CD14-positive monocyte (primary cell): ENCODE data around the gene MEGF8. TPM values are rescaled to one million over a fixed set of nuclear protein-coding genes. Genes with fewer than 3 reads are reported as not detected.
A peak's percentile ranks its signal among the peaks of the same experiment; 100 is the strongest.

ENCODE experiments used
- DNase-seq, 3 donors: peaks; one replicate each; pipeline ENCODE4 v3.0.0-alpha.2; 2011 to 2022
- H2AFZ ChIP-seq: 2 replicates; pipeline ENCODE4 v1.6.0; 2012; ENCODE audit warnings: mild to moderate bottlenecking, low read depth, low read length, inconsistent platforms; ENCODE audit not compliant: insufficient read depth, poor library complexity, severe bottlenecking
- H3K27ac ChIP-seq, 2 donors: 1 replicate in 1 of 2; 2 replicates in 1 of 2; pipeline ENCODE4 v1.5.1; 2012 to 2013; ENCODE audit warnings: low read length in 2 of 2, control low read depth in 1 of 2, inconsistent platforms in 1 of 2, low read depth in 1 of 2, mild to moderate bottlenecking in 1 of 2
- H3K27me3 ChIP-seq, 2 donors: one replicate each; pipeline versions ENCODE4 v1.6.0 to v1.6.1; 2011 to 2013; ENCODE audit warnings: low read length in 2 of 2; ENCODE audit not compliant: control insufficient read depth in 2 of 2, insufficient read depth in 2 of 2
- H3K36me3 ChIP-seq, 2 donors: replicated peaks in 1 of 2; 1 replicate in 1 of 2; 2 replicates in 1 of 2; pipeline versions ENCODE4 v1.5.1 to v1.6.1; 2012 to 2013; ENCODE audit warnings: low read length in 2 of 2, control low read depth in 1 of 2, inconsistent platforms in 1 of 2, mild to moderate bottlenecking in 1 of 2; ENCODE audit not compliant: insufficient read depth in 2 of 2, control insufficient read depth in 1 of 2
- H3K4me1 ChIP-seq, 2 donors: 1 replicate in 1 of 2; 2 replicates in 1 of 2; pipeline versions ENCODE4 v1.5.1 to v1.6.1; 2012 to 2013; ENCODE audit warnings: low read length in 2 of 2, control low read depth in 1 of 2, inconsistent platforms in 1 of 2, mild to moderate bottlenecking in 1 of 2, moderate library complexity in 1 of 2; ENCODE audit not compliant: insufficient read depth in 2 of 2, control insufficient read depth in 1 of 2
- H3K4me2 ChIP-seq: replicated peaks from 2 replicates; pipeline ENCODE3; 2012; ENCODE audit warnings: low read length, moderate library complexity, mild to moderate bottlenecking; ENCODE audit not compliant: poor library complexity, severe bottlenecking; ENCODE audit errors: extremely low read depth
- H3K4me3 ChIP-seq, 3 experiments: fragments of 200-600 bp in 1 of 3; sonication (generic) in 1 of 3; replicated peaks in 1 of 3; 1 replicate in 2 of 3; 2 replicates in 1 of 3; pipeline ENCODE4 v1.5.1; 2011 to 2013; ENCODE audit warnings: low read length in 3 of 3, mild to moderate bottlenecking in 3 of 3, control low read depth in 2 of 3, low read depth in 2 of 3, inconsistent platforms in 1 of 3, moderate library complexity in 1 of 3
- H3K79me2 ChIP-seq: 2 replicates; pipeline ENCODE4 v1.6.0; 2012; ENCODE audit warnings: mild to moderate bottlenecking, control low read depth, inconsistent platforms, low read length, moderate library complexity; ENCODE audit not compliant: insufficient read depth
- H3K9ac ChIP-seq: 2 replicates; pipeline ENCODE4 v1.6.0; 2017; ENCODE audit warnings: low read length, mild to moderate bottlenecking; ENCODE audit not compliant: insufficient read depth, poor library complexity, severe bottlenecking
- H3K9me3 ChIP-seq, 2 donors: replicated peaks in 1 of 2; 1 replicate in 1 of 2; 2 replicates in 1 of 2; pipeline versions ENCODE4 v1.5.1 to v1.6.1; 2012 to 2013; ENCODE audit warnings: low read length in 2 of 2, control low read depth in 1 of 2; ENCODE audit not compliant: control insufficient read depth in 1 of 2, insufficient read depth in 1 of 2
- H4K20me1 ChIP-seq: 2 replicates; pipeline ENCODE4 v1.6.0; 2012; ENCODE audit warnings: mild to moderate bottlenecking, low read length, control low read depth, moderate library complexity; ENCODE audit not compliant: insufficient read depth
- H3K27ac Mint-ChIP-seq, 7 donors: one replicate each; pipeline ENCODE4 v1.8.0; 2020; ENCODE audit warnings: mild to moderate bottlenecking in 7 of 7, mixed read lengths in 7 of 7, moderate library complexity in 6 of 7, inconsistent platforms in 2 of 7
- H3K27me3 Mint-ChIP-seq, 3 donors: one replicate each; pipeline ENCODE4 v1.8.0; 2021 to 2022; ENCODE audit warnings: low read depth in 3 of 3, mild to moderate bottlenecking in 3 of 3, mixed read lengths in 3 of 3, moderate library complexity in 3 of 3, inconsistent platforms in 1 of 3
- H3K36me3 Mint-ChIP-seq, 2 donors: one replicate each; pipeline ENCODE4 v1.8.0; 2020; ENCODE audit warnings: mixed read lengths in 2 of 2, inconsistent platforms in 1 of 2, mild to moderate bottlenecking in 1 of 2
- H3K4me1 Mint-ChIP-seq: one replicate; pipeline ENCODE4 v1.8.0; 2020; ENCODE audit warnings: mild to moderate bottlenecking, mixed read lengths
- H3K4me3 Mint-ChIP-seq, 2 donors: one replicate each; pipeline ENCODE4 v1.8.0; 2020; ENCODE audit warnings: mild to moderate bottlenecking in 2 of 2, mixed read lengths in 2 of 2, moderate library complexity in 1 of 2
- H3K9me3 Mint-ChIP-seq, 7 donors: one replicate each; pipeline ENCODE4 v1.8.0; 2020 to 2022; ENCODE audit warnings: mixed read lengths in 7 of 7, mild to moderate bottlenecking in 6 of 7, moderate library complexity in 6 of 7, inconsistent platforms in 2 of 7
- CTCF ChIP-seq: fragments of 200-600 bp; IDR thresholded peaks from one replicate; pipeline ENCODE4 v1.8.0; 2022; ENCODE audit warnings: antibody characterized with exemption, mild to moderate bottlenecking
- WGBS: methylation state at CpG from one replicate; pipeline ENCODE4 v1.1.5; 2013; ENCODE audit warnings: missing lambda C conversion rate; ENCODE audit not compliant: insufficient coverage; 5-methylcytosine and 5-hydroxymethylcytosine counted together
- intact Hi-C, 2 donors: fragments of 100-400 bp; cut with micrococcal nuclease; formaldehyde crosslinking; loops; one replicate each; pipeline versions ENCODE4 v1.15.0 to v1.15.1; 2023
- polyA plus RNA-seq, 3 donors: library from polyadenylated mRNA; depleted of rRNA in 1 of 3; unstranded in 2 of 3; stranded (reverse) in 1 of 3; fragments of 300-500 nt in 2 of 3; fragments of >200 nt in 1 of 3; fragmentation: Illumina TruSeq in 2 of 3; gene quantifications; 1 replicate in 2 of 3; 2 replicates in 1 of 3; pipeline ENCODE4 v1.2.3, GENCODE V29; 2012 to 2021

The MEGF8 gene
- polyA plus RNA-seq, 3 donors: 0.15 to 2.7 (median 0.27) TPM

- peak overlapping the region; percentile 90 for H3K4me2 ChIP-seq
- intact Hi-C loops: loop anchor here (5.0 to 10.0 kb wide), 6 partner anchors 32 to 152 kb away; partner anchors contain the start of genes GSK3A (in 2 of the 2) and POU2F2 (in 2 of the 2)
- Mint-ChIP-seq H3K4me1 (peaks cover 35% of the 10 kb centered on the region), H3K27ac (peak overlapping the region; percentile 88 to 98 (median 91)), H3K9me3 (no peaks in the 10 kb centered on the region), H3K27me3 (peaks cover 0 to 5% (median 2%) of the 10 kb centered on the region in 3 donors), H3K4me3 (peak overlapping the region; percentile 93 to 95), H3K36me3 (peaks cover 24 to 29% of the 10 kb centered on the region in 2 donors)
- H2AFZ ChIP-seq: no peak overlapping the region
- H3K4me3 ChIP-seq: peak overlapping the region; percentile 50 to 88 (median 54)
- no peak for TF ChIP-seq CTCF
- H3K36me3 ChIP-seq: peaks cover 24 to 27% of the 10 kb centered on the region in 2 donors
- peak overlapping the region; percentile 74 to 79 for H3K27ac ChIP-seq
- H3K9ac ChIP-seq: peak overlapping the region; percentile 72
- peaks cover 61% of the 10 kb centered on the region for H4K20me1 ChIP-seq
- H3K9me3 ChIP-seq: no peaks in the 10 kb centered on the region
- peaks cover 55% of the 10 kb centered on the region for H3K79me2 ChIP-seq
- WGBS: under 1% methylated on average over 39 of the region's 41 CpGs
- peaks cover 56 to 76% of the 10 kb centered on the region in 2 donors for H3K4me1 ChIP-seq
- DNase-seq: peak in 1 of 3 donors; percentile 22
- H3K27me3 ChIP-seq: no peaks in the 10 kb centered on the region
Measured at GRCh38 chr19:42284591-42285341, 40.7 kb upstream of the MEGF8 start.

GRCh38 chr19:42285541-42285941, 39.9 kb upstream of the MEGF8 start:
- peak overlapping the region; percentile 93 to 95 for H3K4me3 Mint-ChIP-seq
- H3K27ac ChIP-seq: peak overlapping the region; percentile 74 to 79
- no peaks in the 10 kb centered on the region for H3K27me3 ChIP-seq
- peak in 2 of 3 donors; percentile 40 to 65 for DNase-seq
- TF ChIP-seq CTCF: no peak
- H3K9ac ChIP-seq: peak overlapping the region; percentile 72
- H3K4me1 ChIP-seq: peaks cover 55 to 68% of the 10 kb centered on the region in 2 donors
- H3K79me2 ChIP-seq: peaks cover 47% of the 10 kb centered on the region
- H3K9me3 Mint-ChIP-seq: no peaks in the 10 kb centered on the region
- peaks cover 0 to 5% (median 2%) of the 10 kb centered on the region in 3 donors for H3K27me3 Mint-ChIP-seq
- H2AFZ ChIP-seq: no peak overlapping the region
- intact Hi-C loops: loop anchor here in 1 of 2 donors (5.0 to 10.0 kb wide), 3 partner anchors 33 to 151 kb away; partner anchors contain the start of gene POU2F2
- H3K36me3 Mint-ChIP-seq: peaks cover 29 to 37% of the 10 kb centered on the region in 2 donors
- H4K20me1 ChIP-seq: peaks cover 69% of the 10 kb centered on the region
- peak overlapping the region; percentile 50 to 88 (median 54) for H3K4me3 ChIP-seq
- no peaks in the 10 kb centered on the region for H3K9me3 ChIP-seq
- peak overlapping the region; percentile 88 to 98 (median 93) for H3K27ac Mint-ChIP-seq
- WGBS: 0% methylated on average over 1 of the region's 5 CpGs
- peak overlapping the region; percentile 90 for H3K4me2 ChIP-seq
- H3K4me1 Mint-ChIP-seq: peaks cover 35% of the 10 kb centered on the region
- peaks cover 32 to 35% of the 10 kb centered on the region in 2 donors for H3K36me3 ChIP-seq
